H9 (cell line): Measurements from ENCODE around the gene SMIM13. TPM values are rescaled to one million over a fixed set of nuclear protein-coding genes. Genes with fewer than 3 reads are reported as not detected.

Source experiments
- DNase-seq: peaks from one replicate; pipeline ENCODE4 v3.0.0-alpha.2; 2017
- H2AFZ ChIP-seq: one replicate; pipeline ENCODE4 v1.6.1; 2013; ENCODE audit warnings: mild to moderate bottlenecking, low read length, control low read depth, moderate library complexity
- H2AK5ac ChIP-seq: 2 replicates; pipeline ENCODE4 v1.6.1; 2013; ENCODE audit warnings: low read length, control low read depth, mixed read lengths; ENCODE audit not compliant: insufficient read length
- H2BK120ac ChIP-seq: one replicate; pipeline ENCODE4 v1.6.1; 2013; ENCODE audit warnings: low read depth, mild to moderate bottlenecking, low read length, control low read depth, inconsistent platforms; ENCODE audit not compliant: poor library complexity, severe bottlenecking
- H2BK12ac ChIP-seq: 2 replicates; pipeline ENCODE4 v1.6.1; 2013; ENCODE audit warnings: low read length, control low read depth, mixed read lengths, low read depth; ENCODE audit not compliant: insufficient read length
- H2BK15ac ChIP-seq: 2 replicates; pipeline ENCODE4 v1.6.1; 2013; ENCODE audit warnings: low read depth, low read length, control low read depth
- H2BK20ac ChIP-seq: one replicate; pipeline ENCODE4 v1.6.1; 2013; ENCODE audit warnings: low read depth, mild to moderate bottlenecking, low read length, control low read depth, inconsistent platforms; ENCODE audit not compliant: poor library complexity, severe bottlenecking
- H2BK5ac ChIP-seq: 2 replicates; pipeline ENCODE4 v1.6.1; 2013; ENCODE audit warnings: low read length, control low read depth, mixed read lengths; ENCODE audit not compliant: insufficient read length
- H3K14ac ChIP-seq: 2 replicates; pipeline ENCODE4 v1.6.1; 2013; ENCODE audit warnings: low read length, control low read depth; ENCODE audit not compliant: insufficient read depth
- H3K18ac ChIP-seq: 2 replicates; pipeline ENCODE4 v1.6.1; 2013; ENCODE audit warnings: low read depth, mild to moderate bottlenecking, mixed read lengths, low read length, control low read depth; ENCODE audit not compliant: insufficient read length
- H3K23ac ChIP-seq: 2 replicates; pipeline ENCODE4 v1.6.1; 2013; ENCODE audit warnings: low read length, control low read depth, mixed read lengths, low read depth; ENCODE audit not compliant: insufficient read length
- H3K23me2 ChIP-seq: 2 replicates; pipeline ENCODE4 v1.6.1; 2013; ENCODE audit warnings: low read depth, mild to moderate bottlenecking, mixed read lengths, low read length, control low read depth; ENCODE audit not compliant: insufficient read length, poor library complexity, severe bottlenecking
- H3K27ac ChIP-seq: 2 replicates; pipeline ENCODE4 v1.5.1; 2013; ENCODE audit warnings: low read length, control low read depth, mixed read lengths, low read depth; ENCODE audit not compliant: insufficient read length
- H3K27me3 ChIP-seq: 2 replicates; pipeline ENCODE4 v1.6.1; 2013; ENCODE audit warnings: low read length, control low read depth, inconsistent platforms; ENCODE audit not compliant: insufficient read depth
- H3K4ac ChIP-seq: 2 replicates; pipeline ENCODE4 v1.6.1; 2013; ENCODE audit warnings: low read depth, mild to moderate bottlenecking, control low read depth, inconsistent platforms, low read length, moderate library complexity
- H3K4me1 ChIP-seq: 2 replicates; pipeline ENCODE4 v1.6.1; 2013; ENCODE audit warnings: low read length, control low read depth, inconsistent platforms; ENCODE audit not compliant: insufficient read depth
- H3K4me2 ChIP-seq: 2 replicates; pipeline ENCODE4 v1.6.1; 2013; ENCODE audit warnings: low read length, control low read depth, mixed read lengths; ENCODE audit not compliant: insufficient read length, insufficient read depth
- H3K56ac ChIP-seq: 2 replicates; pipeline ENCODE4 v1.6.1; 2013; ENCODE audit warnings: low read depth, mild to moderate bottlenecking, mixed read lengths, low read length, control low read depth; ENCODE audit not compliant: insufficient read length
- H3K79me1 ChIP-seq: 2 replicates; pipeline ENCODE4 v1.6.1; 2013; ENCODE audit warnings: low read depth, mild to moderate bottlenecking, moderate library complexity, low read length, control low read depth, inconsistent platforms; ENCODE audit not compliant: insufficient read depth, poor library complexity, severe bottlenecking
- H3K79me2 ChIP-seq: 2 replicates; pipeline ENCODE4 v1.6.1; 2013; ENCODE audit warnings: low read length, control low read depth, inconsistent platforms; ENCODE audit not compliant: insufficient read depth
- H3K9ac ChIP-seq: 2 replicates; pipeline ENCODE4 v1.6.1; 2013; ENCODE audit warnings: low read length, control low read depth, mixed read lengths; ENCODE audit not compliant: insufficient read length; ENCODE audit errors: extremely low read depth
- H3K9me3 ChIP-seq: one replicate; pipeline ENCODE4 v1.6.1; 2013; ENCODE audit warnings: low read depth, low read length, inconsistent platforms; ENCODE audit not compliant: control insufficient read depth
- H3T11ph ChIP-seq: one replicate; pipeline ENCODE4 v1.6.1; 2013; ENCODE audit warnings: mild to moderate bottlenecking, low read length, control low read depth, inconsistent platforms
- H4K20me1 ChIP-seq: one replicate; pipeline ENCODE4 v1.6.1; 2013; ENCODE audit not compliant: control insufficient read depth, insufficient read length, insufficient read depth
- H4K5ac ChIP-seq: 2 replicates; pipeline ENCODE4 v1.6.1; 2013; ENCODE audit warnings: low read depth, mild to moderate bottlenecking, mixed read lengths, low read length, control low read depth; ENCODE audit not compliant: insufficient read length
- H4K8ac ChIP-seq: replicated peaks from 2 replicates; pipeline ENCODE4 v1.6.1; 2013; ENCODE audit warnings: low read length, control low read depth, mixed read lengths, low read depth; ENCODE audit not compliant: insufficient read length
- H4K91ac ChIP-seq: 2 replicates; pipeline ENCODE4 v1.6.1; 2013; ENCODE audit warnings: low read depth, mild to moderate bottlenecking, moderate library complexity, mixed read lengths, low read length, control low read depth; ENCODE audit not compliant: insufficient read length
- H3K27ac Mint-ChIP-seq, 3 experiments: 2 replicates in 2 of 3; 3 replicates in 1 of 3; pipeline ENCODE4 v1.8.0; 2020 to 2021; ENCODE audit warnings: mixed read lengths in 3 of 3, mild to moderate bottlenecking in 1 of 3, moderate library complexity in 1 of 3
- H3K27me3 Mint-ChIP-seq: 2 replicates; pipeline ENCODE4 v1.8.0; 2021; ENCODE audit warnings: low read depth, mild to moderate bottlenecking, moderate library complexity, mixed read lengths
- H3K36me3 Mint-ChIP-seq, 3 experiments: 2 replicates in 2 of 3; 3 replicates in 1 of 3; pipeline ENCODE4 v1.8.0; 2020 to 2021; ENCODE audit warnings: low read depth in 3 of 3, mixed read lengths in 3 of 3; ENCODE audit not compliant: insufficient read depth in 1 of 3
- H3K4me1 Mint-ChIP-seq, 2 experiments: 2 replicates each; pipeline ENCODE4 v1.8.0; 2020; ENCODE audit warnings: mixed read lengths in 2 of 2
- H3K4me3 Mint-ChIP-seq, 2 experiments: 2 replicates in 1 of 2; 3 replicates in 1 of 2; pipeline ENCODE4 v1.8.0; 2020 to 2021; ENCODE audit warnings: mild to moderate bottlenecking in 2 of 2, mixed read lengths in 2 of 2, moderate library complexity in 1 of 2
- H3K9me3 Mint-ChIP-seq, 2 experiments: 2 replicates in 1 of 2; 3 replicates in 1 of 2; pipeline ENCODE4 v1.8.0; 2020; ENCODE audit warnings: mild to moderate bottlenecking in 2 of 2, mixed read lengths in 2 of 2, moderate library complexity in 1 of 2
- CTCF ChIP-seq: fragments of 200-600 bp; sonication (generic); conservative IDR thresholded peaks from 3 replicates; pipeline ENCODE4 v1.8.0; 2021; ENCODE audit warnings: antibody characterized with exemption, mild to moderate bottlenecking
- WGBS: extraction: QIAGEN DNeasy Blood & Tissue Kit; methylation state at CpG from one replicate; pipeline ENCODE4 v1.1.7; 2013; ENCODE audit warnings: missing lambda C conversion rate, low lambda C conversion rate, mixed read lengths; ENCODE audit not compliant: insufficient read length; ENCODE audit errors: extremely low coverage; 5-methylcytosine and 5-hydroxymethylcytosine counted together
- total RNA-seq: library from RNA; stranded (reverse); gene quantifications from 2 replicates; pipeline ENCODE4 v1.2.1, GENCODE V29; 2021

The SMIM13 gene
- total RNA-seq, 1 experiment from 2014 or later: 10.6 TPM

DNA sequence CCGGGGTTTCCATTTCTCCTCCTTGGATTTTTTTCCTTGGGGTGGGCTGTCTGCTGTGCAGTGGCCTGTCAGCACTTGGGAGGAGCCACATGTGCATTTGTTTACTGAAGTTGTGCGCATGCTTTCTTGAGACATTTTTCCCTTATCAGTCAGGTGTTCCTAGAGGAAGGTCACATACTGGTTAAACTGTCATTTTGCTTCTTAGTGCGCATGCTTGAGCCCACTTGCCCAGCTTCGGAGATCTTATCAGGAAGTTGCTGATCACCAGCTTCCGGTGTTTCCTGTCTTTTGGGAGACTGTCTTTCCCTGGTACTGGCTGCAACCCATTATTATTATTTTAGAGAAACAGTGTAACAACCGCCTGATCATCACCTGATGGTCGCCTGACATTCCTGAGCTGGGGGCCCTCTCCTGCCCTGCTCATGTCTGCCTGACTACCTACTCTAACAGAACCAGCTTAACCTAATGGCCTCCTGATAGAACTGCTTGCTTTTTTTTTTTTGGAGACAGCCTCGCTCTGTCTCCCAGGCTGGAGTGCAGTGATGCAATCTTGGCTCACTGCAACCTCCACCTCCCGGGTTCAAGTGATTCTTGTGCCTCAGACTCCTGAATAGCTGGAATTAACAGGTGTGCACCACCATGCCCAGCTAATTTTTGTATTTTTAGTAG, 18.3 kb downstream of the SMIM13 start:
- no peak overlapping the region; a peak in 1 of 5 replicates for H3K4me3 Mint-ChIP-seq
- H2BK120ac ChIP-seq: no peak overlapping the region
- no CpG with 5 or more reads among the region's 9 CpGs for WGBS
- H2BK5ac ChIP-seq: no peak overlapping the region
- no peak overlapping the region for H3K27ac ChIP-seq
- DNase-seq: no peak
- peaks cover 34 to 37% of the 10 kb centered on the region in 2 experiments for H3K4me1 Mint-ChIP-seq
- peak overlapping the region; percentile 37 to 70 (median 58); a peak in 3 of 7 replicates for H3K27ac Mint-ChIP-seq
- no peak for TF ChIP-seq CTCF
- H3K79me2 ChIP-seq: peaks cover 5% of the 10 kb centered on the region; the same call in 1 of the 2 replicates
- no peaks in the 10 kb centered on the region for H3K9me3 Mint-ChIP-seq
- H3K9ac ChIP-seq: no peak overlapping the region
- H2BK12ac ChIP-seq: no peak overlapping the region
- no peak overlapping the region for H3K4ac ChIP-seq
- H3K79me1 ChIP-seq: peaks cover 15% of the 10 kb centered on the region
- no peak overlapping the region for H3T11ph ChIP-seq
- no peaks in the 10 kb centered on the region for H3K23me2 ChIP-seq
- no peak overlapping the region for H4K5ac ChIP-seq
- H3K4me2 ChIP-seq: no peak overlapping the region
- H4K8ac ChIP-seq: no peak overlapping the region
- no peak overlapping the region for H3K18ac ChIP-seq
- H2BK20ac ChIP-seq: no peak overlapping the region
- no peak overlapping the region for H2AK5ac ChIP-seq
- H3K23ac ChIP-seq: no peak overlapping the region
- no peaks in the 10 kb centered on the region for H3K27me3 ChIP-seq
- H3K27me3 Mint-ChIP-seq: no peaks in the 10 kb centered on the region
- H3K4me1 ChIP-seq: peaks cover 12% of the 10 kb centered on the region; the same call in 1 of the 2 replicates
- no peak overlapping the region for H2AFZ ChIP-seq
- no peaks in the 10 kb centered on the region; a peak in 1 of 7 replicates for H3K36me3 Mint-ChIP-seq
- peaks cover 3% of the 10 kb centered on the region for H4K20me1 ChIP-seq
- no peaks in the 10 kb centered on the region for H3K9me3 ChIP-seq
- H2BK15ac ChIP-seq: no peak overlapping the region
- no peak overlapping the region for H3K14ac ChIP-seq
- no peak overlapping the region for H4K91ac ChIP-seq
- H3K56ac ChIP-seq: no peak overlapping the region
